ENCODE measurements around the gene MOSMO. TPM values are rescaled to one million over a fixed set of nuclear protein-coding genes. Genes with fewer than 3 reads are reported as not detected.

The MOSMO gene
- total RNA-seq, 2 experiments from 2014 or later: 9.6 to 9.8 TPM

DNA sequence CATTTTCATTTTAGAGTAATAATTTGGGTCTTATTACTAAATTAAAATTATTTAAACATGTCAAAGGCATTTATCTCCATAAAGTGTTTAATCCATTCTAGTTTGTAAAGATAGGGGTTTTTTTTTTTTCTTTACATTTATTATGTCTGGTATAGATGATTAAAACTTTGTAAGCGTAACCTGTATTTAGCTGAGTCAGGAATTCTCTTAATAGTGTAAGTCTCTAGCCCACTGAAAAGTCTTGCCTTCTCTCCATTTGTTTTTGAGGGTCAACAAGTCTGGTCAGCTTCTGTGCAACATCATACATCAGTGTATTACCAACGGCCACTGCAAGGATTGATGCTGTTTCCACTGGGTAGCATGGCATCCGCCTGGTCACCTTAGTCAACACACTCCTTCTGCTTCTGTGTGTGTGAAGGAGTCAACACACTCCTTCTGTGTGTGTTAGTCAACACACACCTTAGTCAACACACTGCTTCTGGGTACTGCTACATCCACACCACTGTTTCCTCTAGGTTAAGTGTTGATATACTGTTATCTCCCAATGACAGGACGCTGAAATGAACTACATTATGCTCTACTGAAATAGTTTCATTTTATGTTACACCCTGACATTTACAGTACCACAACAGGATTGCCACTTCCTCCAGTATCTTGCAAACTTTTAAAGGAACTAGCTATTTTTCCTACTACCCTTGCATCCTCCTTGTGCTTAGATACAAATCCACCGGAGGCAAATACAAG lies 47.1 kb downstream of the MOSMO start:
- H3K36me3 ChIP-seq (ENCODE audit: insufficient read depth, low read length): no peaks in the 10 kb centered on the region
- no peaks in the 10 kb centered on the region for H3K9me2 ChIP-seq (ENCODE audit: insufficient read depth, low read length)
- no peak for TF ChIP-seq EZH2phosphoT487 (IDR thresholded peaks at IDR 0.05; ENCODE audit: borderline replicate concordance, low read depth, low read length)
- TF ChIP-seq, protein P1, sequence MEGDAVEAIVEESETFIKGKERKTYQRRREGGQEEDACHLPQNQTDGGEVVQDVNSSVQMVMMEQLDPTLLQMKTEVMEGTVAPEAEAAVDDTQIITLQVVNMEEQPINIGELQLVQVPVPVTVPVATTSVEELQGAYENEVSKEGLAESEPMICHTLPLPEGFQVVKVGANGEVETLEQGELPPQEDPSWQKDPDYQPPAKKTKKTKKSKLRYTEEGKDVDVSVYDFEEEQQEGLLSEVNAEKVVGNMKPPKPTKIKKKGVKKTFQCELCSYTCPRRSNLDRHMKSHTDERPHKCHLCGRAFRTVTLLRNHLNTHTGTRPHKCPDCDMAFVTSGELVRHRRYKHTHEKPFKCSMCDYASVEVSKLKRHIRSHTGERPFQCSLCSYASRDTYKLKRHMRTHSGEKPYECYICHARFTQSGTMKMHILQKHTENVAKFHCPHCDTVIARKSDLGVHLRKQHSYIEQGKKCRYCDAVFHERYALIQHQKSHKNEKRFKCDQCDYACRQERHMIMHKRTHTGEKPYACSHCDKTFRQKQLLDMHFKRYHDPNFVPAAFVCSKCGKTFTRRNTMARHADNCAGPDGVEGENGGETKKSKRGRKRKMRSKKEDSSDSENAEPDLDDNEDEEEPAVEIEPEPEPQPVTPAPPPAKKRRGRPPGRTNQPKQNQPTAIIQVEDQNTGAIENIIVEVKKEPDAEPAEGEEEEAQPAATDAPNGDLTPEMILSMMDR (conservative IDR thresholded peaks at IDR 0.05; ENCODE audit: low read length): no peak
- no peaks in the 10 kb centered on the region for H3K9me3 ChIP-seq (ENCODE audit: low read length)
- peaks cover 3% of the 10 kb centered on the region for H3K4me1 ChIP-seq (ENCODE audit: insufficient read depth, low read length, poor library complexity, severe bottlenecking)
- no peak for DNase-seq (ENCODE audit: low spot score)
- H4K20me1 ChIP-seq (ENCODE audit: insufficient read depth, low read length): no peaks in the 10 kb centered on the region
- ChIA-PET POLR2A (interaction anchor here (0.6 kb wide), 1 partner anchor 61 kb away, joined by 4 read pairs; no protein-coding TSS in a partner anchor), CTCF (ENCODE audit: unreplicated experiment) (no interaction called here)
- no peak overlapping the region for H2AFZ ChIP-seq (ENCODE audit: low read length)
- H3K4me2 ChIP-seq (ENCODE audit: low read length): no peak overlapping the region
- intact Hi-C loops (cut with micrococcal nuclease; ENCODE audit: unreplicated experiment): no loop called here
- no peak overlapping the region for H3K27ac ChIP-seq (ENCODE audit: low read depth, low read length, poor library complexity, severe bottlenecking)
- no peaks in the 10 kb centered on the region for H3K79me2 ChIP-seq (ENCODE audit: insufficient read depth, low read depth, low read length)
- BruUV-seq (replicated peaks): no TSS peak
- no peak overlapping the region for H3K4me3 ChIP-seq (ENCODE audit: low read depth, low read length, poor library complexity, severe bottlenecking)

GRCh38 chr16:22055881-22056280 lies 48.0 kb downstream of the MOSMO start:
- Histone ChIP-seq H3K4me2 (ENCODE audit: low read length) (no peak overlapping the region), H3K27ac (ENCODE audit: low read depth, low read length, poor library complexity, severe bottlenecking) (no peak overlapping the region), H3K4me3 (ENCODE audit: low read depth, low read length, poor library complexity, severe bottlenecking) (no peak overlapping the region), H3K79me2 (ENCODE audit: insufficient read depth, low read depth, low read length) (no peaks in the 10 kb centered on the region), H2AFZ (ENCODE audit: low read length) (no peak overlapping the region), H3K9me2 (ENCODE audit: insufficient read depth, low read length) (no peaks in the 10 kb centered on the region), H3K36me3 (ENCODE audit: insufficient read depth, low read length) (no peaks in the 10 kb centered on the region), H3K9me3 (ENCODE audit: low read length) (no peaks in the 10 kb centered on the region), H3K4me1 (ENCODE audit: insufficient read depth, low read length, poor library complexity, severe bottlenecking) (peaks cover 3% of the 10 kb centered on the region), H4K20me1 (ENCODE audit: insufficient read depth, low read length) (no peaks in the 10 kb centered on the region)
- DNase-seq (ENCODE audit: low spot score): no peak
- ChIA-PET POLR2A (no interaction called here), CTCF (ENCODE audit: unreplicated experiment) (no interaction called here)
- no peak for TF ChIP-seq EZH2phosphoT487 (IDR thresholded peaks at IDR 0.05; ENCODE audit: borderline replicate concordance, low read depth, low read length)
- TF ChIP-seq, protein P1 (conservative IDR thresholded peaks at IDR 0.05; ENCODE audit: low read length): no peak
- intact Hi-C loops (cut with micrococcal nuclease; ENCODE audit: unreplicated experiment): no loop called here
- BruUV-seq (replicated peaks): no TSS peak

- BruUV-seq (replicated peaks): no TSS peak
- ChIA-PET CTCF (ENCODE audit: unreplicated experiment) (no interaction called here), POLR2A (no interaction called here)
- Histone ChIP-seq H2AFZ (ENCODE audit: low read length) (no peak overlapping the region), H4K20me1 (ENCODE audit: insufficient read depth, low read length) (no peaks in the 10 kb centered on the region), H3K36me3 (ENCODE audit: insufficient read depth, low read length) (peaks cover 7% of the 10 kb centered on the region; the same call in 1 of the 2 replicates), H3K4me3 (ENCODE audit: low read depth, low read length, poor library complexity, severe bottlenecking) (no peak overlapping the region), H3K4me2 (ENCODE audit: low read length) (no peak overlapping the region), H3K4me1 (ENCODE audit: insufficient read depth, low read length, poor library complexity, severe bottlenecking) (no peaks in the 10 kb centered on the region), H3K9me3 (ENCODE audit: low read length) (peaks cover 14% of the 10 kb centered on the region), H3K79me2 (ENCODE audit: insufficient read depth, low read depth, low read length) (no peaks in the 10 kb centered on the region), H3K9me2 (ENCODE audit: insufficient read depth, low read length) (no peaks in the 10 kb centered on the region), H3K27ac (ENCODE audit: low read depth, low read length, poor library complexity, severe bottlenecking) (no peak overlapping the region)
- intact Hi-C loops (cut with micrococcal nuclease; ENCODE audit: unreplicated experiment): no loop called here
- DNase-seq (ENCODE audit: low spot score): no peak
- TF ChIP-seq, protein P1 (conservative IDR thresholded peaks at IDR 0.05; ENCODE audit: low read length): no peak
- no peak for TF ChIP-seq EZH2phosphoT487 (IDR thresholded peaks at IDR 0.05; ENCODE audit: borderline replicate concordance, low read depth, low read length)
Measured at GRCh38 chr16:22063888-22064467, 56.1 kb downstream of the MOSMO start.

Measured in OCI-LY7 (cell line).